Uterus (tissue), 4 donors: Measurements from ENCODE around the gene NEURL1B. TPM values are rescaled to one million over a fixed set of nuclear protein-coding genes. Genes with fewer than 3 reads are reported as not detected.

Source experiments
- DNase-seq, 2 donors: peaks; one replicate each; pipeline ENCODE4 v3.0.0-alpha.2; 2019 to 2020
- H3K27ac ChIP-seq, 2 donors: fragments of 200-600 bp; sonication (generic); 1 replicate in 1 of 2; 2 replicates in 1 of 2; pipeline ENCODE4 v1.5.1; 2016 to 2018
- H3K27me3 ChIP-seq, 2 donors: fragments of 200-600 bp; sonication (generic); one replicate each; pipeline ENCODE4 v1.5.1; 2018 to 2019; ENCODE audit warnings: control low read depth in 1 of 2
- H3K36me3 ChIP-seq, 2 donors: fragments of 200-600 bp; sonication (generic); one replicate each; pipeline ENCODE4 v1.5.1; 2019; ENCODE audit warnings: control low read depth in 1 of 2
- H3K4me1 ChIP-seq, 2 donors: fragments of 200-600 bp; sonication (generic); one replicate each; pipeline ENCODE4 v1.5.1; 2018 to 2019; ENCODE audit warnings: control low read depth in 1 of 2
- H3K4me3 ChIP-seq, 2 donors: fragments of 200-600 bp; sonication (generic); 1 replicate in 1 of 2; 2 replicates in 1 of 2; pipeline ENCODE4 v1.5.1; 2018 to 2019; ENCODE audit warnings: mild to moderate bottlenecking in 1 of 2
- H3K9me3 ChIP-seq, 2 donors: fragments of 200-600 bp; sonication (generic); one replicate each; pipeline ENCODE4 v1.5.1; 2019; ENCODE audit warnings: control low read depth in 1 of 2
- POLR2A ChIP-seq, 2 donors: fragments of 450-650 bp; IDR thresholded peaks; one replicate each; pipeline ENCODE4 v1.6.1; 2016; ENCODE audit warnings: antibody characterized with exemption in 2 of 2, mild to moderate bottlenecking in 1 of 2, moderate library complexity in 1 of 2
- intact Hi-C: fragments of 100-400 bp; cut with DNase I; formaldehyde crosslinking; loops from one replicate; pipeline ENCODE4 v1.15.1; 2023; ENCODE audit warnings: low total_unique reads
- total RNA-seq, 4 donors: library from RNA; depleted of rRNA in 3 of 4; stranded (reverse); fragments of >200 nt in 3 of 4; gene quantifications; one replicate each; pipeline versions ENCODE4 v1.1.0 to v1.2.4, GENCODE V29; 2014 to 2023
- TF ChIP-seq, protein P1 (sequence below), 4 experiments: fragments of 200-600 bp in 2 of 4; fragments of 450-650 bp in 2 of 4; sonication (generic) in 2 of 4; IDR thresholded peaks; one replicate each; pipeline ENCODE4 v1.5.1; 2016 to 2019; ENCODE audit warnings: antibody characterized with exemption in 4 of 4, mild to moderate bottlenecking in 2 of 4, moderate library complexity in 1 of 4
- donor health status: DM: yes; HTN: yes; CAD: no.

The NEURL1B gene
- total RNA-seq, 4 donors from 2014 or later: 51.1 to 136 (median 74.1) TPM

DNA sequence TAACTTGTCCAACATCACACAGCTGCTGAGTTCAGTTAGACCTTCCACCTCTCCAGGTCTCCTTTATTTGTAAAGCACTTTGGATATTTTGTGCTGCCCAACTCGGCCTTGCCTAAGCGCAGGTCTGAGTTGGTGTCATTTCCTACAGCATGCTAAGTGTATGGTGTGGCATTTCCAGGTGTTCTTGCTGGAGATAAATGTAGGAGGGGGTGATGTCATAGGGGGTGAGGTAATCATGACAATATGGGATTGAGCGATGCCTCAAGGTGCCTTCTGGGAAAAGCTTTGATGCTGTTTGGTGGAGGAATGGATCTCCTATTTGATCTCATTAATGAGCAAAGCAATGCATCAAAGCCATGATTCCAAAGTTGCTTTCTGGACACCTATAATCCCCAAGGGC, 32.3 kb upstream of the NEURL1B start:
- Histone ChIP-seq H3K27me3 (no peaks in the 10 kb centered on the region), H3K36me3 (no peaks in the 10 kb centered on the region), H3K4me1 (no peaks in the 10 kb centered on the region), H3K27ac (no peak overlapping the region), H3K4me3 (no peak overlapping the region), H3K9me3 (no peaks in the 10 kb centered on the region)
- no peak for TF ChIP-seq POLR2A (IDR thresholded peaks at IDR 0.05)
- TF ChIP-seq, protein P1, sequence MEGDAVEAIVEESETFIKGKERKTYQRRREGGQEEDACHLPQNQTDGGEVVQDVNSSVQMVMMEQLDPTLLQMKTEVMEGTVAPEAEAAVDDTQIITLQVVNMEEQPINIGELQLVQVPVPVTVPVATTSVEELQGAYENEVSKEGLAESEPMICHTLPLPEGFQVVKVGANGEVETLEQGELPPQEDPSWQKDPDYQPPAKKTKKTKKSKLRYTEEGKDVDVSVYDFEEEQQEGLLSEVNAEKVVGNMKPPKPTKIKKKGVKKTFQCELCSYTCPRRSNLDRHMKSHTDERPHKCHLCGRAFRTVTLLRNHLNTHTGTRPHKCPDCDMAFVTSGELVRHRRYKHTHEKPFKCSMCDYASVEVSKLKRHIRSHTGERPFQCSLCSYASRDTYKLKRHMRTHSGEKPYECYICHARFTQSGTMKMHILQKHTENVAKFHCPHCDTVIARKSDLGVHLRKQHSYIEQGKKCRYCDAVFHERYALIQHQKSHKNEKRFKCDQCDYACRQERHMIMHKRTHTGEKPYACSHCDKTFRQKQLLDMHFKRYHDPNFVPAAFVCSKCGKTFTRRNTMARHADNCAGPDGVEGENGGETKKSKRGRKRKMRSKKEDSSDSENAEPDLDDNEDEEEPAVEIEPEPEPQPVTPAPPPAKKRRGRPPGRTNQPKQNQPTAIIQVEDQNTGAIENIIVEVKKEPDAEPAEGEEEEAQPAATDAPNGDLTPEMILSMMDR (IDR thresholded peaks at IDR 0.05): no peak
- no peak for DNase-seq
- intact Hi-C loops: no loop called here

DNA sequence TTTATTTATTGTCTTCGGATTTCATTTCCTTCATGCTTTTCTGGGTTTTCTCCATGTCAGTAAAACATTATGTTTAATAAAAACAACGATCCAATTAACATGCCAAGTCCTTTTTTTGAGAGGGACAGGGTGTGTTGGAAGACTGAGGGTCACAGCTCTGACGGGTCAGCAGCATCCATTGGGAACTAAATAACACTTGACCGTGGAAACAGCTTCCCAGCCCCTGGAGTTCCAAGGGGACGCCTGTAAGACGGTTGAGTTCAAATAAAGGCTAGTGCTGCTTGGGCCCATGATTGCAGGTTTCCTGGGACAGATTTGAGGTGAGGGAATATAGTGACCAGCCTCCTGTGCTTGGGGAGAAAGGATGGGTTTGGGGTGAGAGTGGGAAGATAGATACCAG, 30.4 kb upstream of the NEURL1B start:
- H3K27ac ChIP-seq: no peak overlapping the region
- no peaks in the 10 kb centered on the region for H3K36me3 ChIP-seq
- intact Hi-C loops: no loop called here
- H3K9me3 ChIP-seq: no peaks in the 10 kb centered on the region
- DNase-seq: no peak
- no peaks in the 10 kb centered on the region for H3K27me3 ChIP-seq
- H3K4me3 ChIP-seq: no peak overlapping the region
- H3K4me1 ChIP-seq: no peaks in the 10 kb centered on the region
- TF ChIP-seq, protein P1 (IDR thresholded peaks at IDR 0.05): no peak
- TF ChIP-seq POLR2A (IDR thresholded peaks at IDR 0.05): no peak

DNA sequence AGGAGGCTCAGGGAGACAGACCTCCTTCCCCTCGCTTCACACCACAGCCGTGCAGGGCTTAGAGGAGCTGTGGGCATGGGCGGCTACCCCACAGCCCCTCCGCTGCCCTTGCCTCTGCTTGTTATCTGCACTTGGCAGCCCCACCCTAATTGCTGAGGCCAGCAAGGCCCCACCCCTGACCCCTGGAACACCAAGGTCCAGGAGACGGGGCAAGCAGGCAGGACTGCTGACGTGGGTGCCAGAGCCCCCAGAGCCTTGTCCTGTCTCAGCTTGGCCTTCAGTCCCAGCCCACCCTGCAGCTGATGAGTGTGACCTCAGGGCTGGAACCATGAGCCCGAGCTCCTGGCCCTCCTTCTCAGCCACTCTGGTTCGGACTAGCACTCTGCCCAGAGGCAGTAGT, 29.1 kb upstream of the NEURL1B start:
- no peaks in the 10 kb centered on the region for H3K36me3 ChIP-seq
- H3K4me3 ChIP-seq: no peak overlapping the region
- intact Hi-C loops: no loop called here
- no peak for DNase-seq
- H3K9me3 ChIP-seq: no peaks in the 10 kb centered on the region
- TF ChIP-seq POLR2A (IDR thresholded peaks at IDR 0.05): no peak
- TF ChIP-seq, protein P1 (IDR thresholded peaks at IDR 0.05): no peak
- H3K27ac ChIP-seq: no peak overlapping the region
- no peaks in the 10 kb centered on the region for H3K27me3 ChIP-seq
- peaks cover 0 to 4% of the 10 kb centered on the region in 2 donors for H3K4me1 ChIP-seq

DNA sequence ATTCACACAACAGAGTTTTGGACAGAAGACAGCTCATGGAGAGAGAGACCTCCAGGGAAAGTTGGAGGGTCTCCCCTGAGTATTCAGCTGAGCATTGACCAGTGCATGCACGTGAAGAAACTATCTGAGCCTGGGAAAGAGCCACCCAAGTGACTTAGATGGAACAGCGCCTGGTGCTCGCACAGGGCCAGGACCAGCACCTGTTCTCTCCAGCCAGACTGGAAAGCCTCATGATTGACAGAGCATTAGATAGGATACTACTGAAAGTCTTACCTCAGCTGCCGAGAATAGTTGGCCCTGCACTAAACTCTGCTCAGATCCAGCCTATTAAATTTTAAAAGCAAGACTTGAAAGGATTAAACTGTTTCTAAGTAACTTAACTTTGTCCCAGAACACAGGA, 28.3 kb upstream of the NEURL1B start:
- no peak overlapping the region for H3K4me3 ChIP-seq
- H3K27ac ChIP-seq: no peak overlapping the region
- DNase-seq: no peak
- H3K27me3 ChIP-seq: no peaks in the 10 kb centered on the region
- H3K36me3 ChIP-seq: no peaks in the 10 kb centered on the region
- peaks cover 0 to 6% of the 10 kb centered on the region in 2 donors for H3K4me1 ChIP-seq
- H3K9me3 ChIP-seq: no peaks in the 10 kb centered on the region
- intact Hi-C loops: no loop called here
- TF ChIP-seq POLR2A (IDR thresholded peaks at IDR 0.05): no peak
- TF ChIP-seq, protein P1 (IDR thresholded peaks at IDR 0.05): no peak

DNA sequence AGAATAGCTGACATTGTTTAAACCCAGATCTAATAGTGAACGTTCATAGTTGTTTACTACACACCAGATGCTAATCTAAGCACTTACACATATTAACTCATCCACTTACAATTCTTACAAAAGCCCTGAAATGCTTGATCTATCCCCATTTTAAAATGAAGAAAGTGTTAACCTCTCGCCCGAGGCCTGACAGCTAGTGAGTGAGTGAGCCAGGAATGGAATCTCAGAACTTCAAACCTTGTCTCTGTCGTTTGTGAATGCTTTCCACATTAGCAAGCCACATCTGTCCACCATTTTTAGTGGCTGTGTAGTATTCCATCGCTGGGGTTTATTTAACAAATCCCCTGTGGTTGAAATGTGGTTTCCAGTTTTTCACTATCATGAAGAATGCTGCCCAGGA, 24.9 kb upstream of the NEURL1B start:
- no peaks in the 10 kb centered on the region for H3K27me3 ChIP-seq
- DNase-seq: no peak
- no peaks in the 10 kb centered on the region for H3K9me3 ChIP-seq
- H3K36me3 ChIP-seq: no peaks in the 10 kb centered on the region
- H3K27ac ChIP-seq: peak overlapping the region; percentile 70 to 91
- no peak for TF ChIP-seq POLR2A (IDR thresholded peaks at IDR 0.05)
- TF ChIP-seq, protein P1 (IDR thresholded peaks at IDR 0.05): no peak
- intact Hi-C loops: no loop called here
- peaks cover 0 to 6% of the 10 kb centered on the region in 2 donors for H3K4me1 ChIP-seq
- no peak overlapping the region for H3K4me3 ChIP-seq
